ENCODE results near the gene UGGT1.

The UGGT1 gene, protein sequence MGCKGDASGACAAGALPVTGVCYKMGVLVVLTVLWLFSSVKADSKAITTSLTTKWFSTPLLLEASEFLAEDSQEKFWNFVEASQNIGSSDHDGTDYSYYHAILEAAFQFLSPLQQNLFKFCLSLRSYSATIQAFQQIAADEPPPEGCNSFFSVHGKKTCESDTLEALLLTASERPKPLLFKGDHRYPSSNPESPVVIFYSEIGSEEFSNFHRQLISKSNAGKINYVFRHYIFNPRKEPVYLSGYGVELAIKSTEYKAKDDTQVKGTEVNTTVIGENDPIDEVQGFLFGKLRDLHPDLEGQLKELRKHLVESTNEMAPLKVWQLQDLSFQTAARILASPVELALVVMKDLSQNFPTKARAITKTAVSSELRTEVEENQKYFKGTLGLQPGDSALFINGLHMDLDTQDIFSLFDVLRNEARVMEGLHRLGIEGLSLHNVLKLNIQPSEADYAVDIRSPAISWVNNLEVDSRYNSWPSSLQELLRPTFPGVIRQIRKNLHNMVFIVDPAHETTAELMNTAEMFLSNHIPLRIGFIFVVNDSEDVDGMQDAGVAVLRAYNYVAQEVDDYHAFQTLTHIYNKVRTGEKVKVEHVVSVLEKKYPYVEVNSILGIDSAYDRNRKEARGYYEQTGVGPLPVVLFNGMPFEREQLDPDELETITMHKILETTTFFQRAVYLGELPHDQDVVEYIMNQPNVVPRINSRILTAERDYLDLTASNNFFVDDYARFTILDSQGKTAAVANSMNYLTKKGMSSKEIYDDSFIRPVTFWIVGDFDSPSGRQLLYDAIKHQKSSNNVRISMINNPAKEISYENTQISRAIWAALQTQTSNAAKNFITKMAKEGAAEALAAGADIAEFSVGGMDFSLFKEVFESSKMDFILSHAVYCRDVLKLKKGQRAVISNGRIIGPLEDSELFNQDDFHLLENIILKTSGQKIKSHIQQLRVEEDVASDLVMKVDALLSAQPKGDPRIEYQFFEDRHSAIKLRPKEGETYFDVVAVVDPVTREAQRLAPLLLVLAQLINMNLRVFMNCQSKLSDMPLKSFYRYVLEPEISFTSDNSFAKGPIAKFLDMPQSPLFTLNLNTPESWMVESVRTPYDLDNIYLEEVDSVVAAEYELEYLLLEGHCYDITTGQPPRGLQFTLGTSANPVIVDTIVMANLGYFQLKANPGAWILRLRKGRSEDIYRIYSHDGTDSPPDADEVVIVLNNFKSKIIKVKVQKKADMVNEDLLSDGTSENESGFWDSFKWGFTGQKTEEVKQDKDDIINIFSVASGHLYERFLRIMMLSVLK (N-terminal part only)

GRCh38 chr2:128090945-128091725 lies at the start of gene UGGT1:
Gene UGGT1 (plus strand): TSS chr2:128091200. CDS start chr2:128091358, 158 bp downstream.
- peak; percentile 93 for DNase-seq

GRCh38 chr2:128041561-128041960 lies 49.4 kb upstream of the UGGT1 start:
- DNase-seq: no peak

- no peak for DNase-seq
These were observed 48.0 kb upstream of the UGGT1 start for GRCh38 chr2:128043041-128043440.

- no peak for DNase-seq
These were observed 37.7 kb upstream of the UGGT1 start for GRCh38 chr2:128053331-128053730.

DNA sequence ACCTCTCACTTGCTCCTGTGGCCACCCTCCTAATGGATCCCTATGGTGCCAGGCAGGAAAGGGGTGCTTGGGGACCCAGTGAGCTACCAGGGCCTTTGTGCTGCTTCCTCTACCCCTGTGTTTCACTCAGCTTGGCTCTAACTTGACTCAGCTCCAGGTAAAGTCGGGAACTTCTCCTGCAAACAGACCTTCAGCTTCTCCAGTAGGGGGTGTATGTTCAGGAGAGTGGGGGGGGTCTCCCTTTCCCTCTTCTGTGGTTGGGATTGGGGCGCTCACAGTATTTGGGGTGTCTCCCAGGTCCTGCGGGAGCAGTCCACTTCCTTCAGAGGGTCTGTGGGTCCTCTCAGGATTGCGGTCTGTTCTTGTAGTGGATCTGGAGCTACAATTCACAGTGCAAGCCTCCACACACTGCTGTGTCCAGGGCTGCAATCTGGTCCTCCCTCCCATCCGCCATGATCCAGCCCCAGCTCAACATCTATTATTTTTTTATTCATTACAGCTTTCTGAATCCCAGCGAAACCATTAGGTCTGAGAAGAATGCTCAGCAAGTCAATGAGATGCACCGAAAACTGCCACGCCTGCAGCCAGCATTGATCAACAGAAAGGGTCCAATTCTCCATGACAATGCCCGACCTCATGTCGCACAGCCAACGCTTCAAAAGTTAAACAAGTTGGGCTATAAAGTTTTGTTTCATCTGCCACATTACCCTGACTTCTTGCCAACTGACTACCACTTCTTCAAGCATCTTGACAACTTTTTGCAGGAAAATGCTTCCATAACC lies 36.7 kb upstream of the UGGT1 start:
- DNase-seq: no peak

DNA sequence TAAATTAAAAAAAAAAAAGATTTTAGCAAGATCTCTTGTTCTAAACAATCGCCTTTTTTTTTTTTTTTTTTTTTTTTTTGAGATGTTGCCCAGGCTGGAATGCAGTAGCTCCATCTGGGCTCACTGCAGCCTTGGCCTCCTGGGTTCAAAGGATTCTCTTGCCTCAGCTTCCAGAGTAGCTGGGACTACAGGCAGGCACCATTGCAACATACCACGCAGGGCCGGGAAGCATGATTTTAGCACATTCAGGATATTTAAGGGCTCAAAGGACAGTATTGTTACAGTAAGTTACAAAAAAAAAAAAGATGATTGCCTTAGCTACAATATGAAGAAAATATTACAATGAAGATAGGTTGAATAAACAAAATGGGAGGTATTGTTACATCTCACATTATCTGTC lies 33.7 kb upstream of the UGGT1 start:
- DNase-seq: no peak

DNA sequence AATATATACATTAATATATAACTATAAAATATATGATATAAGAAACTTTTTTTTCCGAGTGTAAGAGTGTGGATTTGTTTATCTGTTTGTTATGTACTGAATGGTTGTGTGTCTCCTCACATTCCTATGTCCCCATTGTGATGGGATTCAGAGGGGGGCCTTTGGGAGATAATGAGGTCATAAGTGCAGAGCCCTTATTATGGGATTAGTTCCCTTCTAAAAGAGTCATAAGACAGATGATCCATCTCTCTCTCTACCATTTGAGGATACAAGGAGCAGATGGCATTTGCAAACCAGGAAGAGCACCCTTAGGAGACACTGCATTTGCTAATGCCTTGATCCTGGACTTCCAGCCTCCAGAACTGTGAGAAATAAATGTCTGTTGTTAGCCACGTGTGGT lies 32.9 kb upstream of the UGGT1 start:
- DNase-seq: no peak

DNA sequence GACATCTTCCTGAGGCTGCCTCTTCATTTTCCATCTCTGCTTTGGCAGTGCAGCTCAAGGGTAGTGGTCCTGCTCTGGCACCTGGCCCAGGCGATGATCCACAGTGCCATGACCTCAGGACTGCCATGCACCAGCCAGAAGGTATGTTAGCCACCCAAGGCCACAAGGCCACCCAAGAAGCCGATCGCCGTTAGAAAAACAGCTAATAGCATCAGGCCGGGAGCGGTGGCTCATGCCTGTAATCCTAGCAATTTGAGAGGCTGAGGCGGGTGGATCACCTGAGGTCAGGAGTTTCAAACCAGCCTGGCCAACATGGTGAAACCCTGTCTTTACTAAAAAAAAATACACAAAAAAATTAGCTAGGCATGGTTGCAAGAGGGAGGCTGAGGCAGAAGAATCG lies 28.4 kb upstream of the UGGT1 start:
- DNase-seq: no peak

DNA sequence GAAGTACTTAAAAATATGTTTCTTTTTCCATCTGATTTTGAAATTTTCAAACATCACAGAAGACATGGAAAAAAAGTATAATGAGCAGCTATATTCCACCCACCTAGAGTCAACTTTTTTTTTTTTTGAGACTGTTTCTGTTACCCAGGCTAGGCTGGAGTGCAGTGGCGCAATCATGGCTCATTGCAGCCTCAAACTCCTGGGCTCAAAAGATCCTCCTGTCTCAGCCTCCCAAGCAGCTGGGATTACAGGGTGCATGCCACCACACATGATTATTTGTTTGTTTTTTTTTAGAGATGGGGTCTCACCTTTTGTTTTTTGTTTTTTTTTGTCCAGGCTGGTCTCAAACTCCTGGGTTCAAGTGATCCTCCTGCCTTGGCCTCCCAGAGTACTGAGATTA lies 26.6 kb upstream of the UGGT1 start:
- no peak for DNase-seq

GRCh38 chr2:128069769-128070168 lies 21.2 kb upstream of the UGGT1 start:
- no peak for DNase-seq

DNA sequence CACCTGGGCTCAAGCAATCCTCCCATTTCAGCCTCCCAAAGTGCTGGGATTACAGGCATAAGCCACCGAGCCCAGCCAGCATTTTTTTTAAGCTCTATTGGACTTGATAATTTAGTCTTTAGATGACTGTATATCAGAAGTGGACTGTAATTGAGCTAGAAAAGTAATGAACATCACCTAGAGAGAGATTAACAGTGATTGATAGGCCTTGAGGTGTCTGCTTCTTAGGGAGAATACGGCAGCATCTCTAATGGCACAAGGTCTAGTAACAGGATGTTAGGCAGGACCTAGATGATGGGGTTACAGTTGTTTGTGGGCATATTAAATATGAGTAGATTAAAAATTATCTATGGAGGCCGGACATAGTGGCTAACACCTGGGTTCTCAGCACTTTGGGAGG lies 17.7 kb upstream of the UGGT1 start:
- no peak for DNase-seq

DNA sequence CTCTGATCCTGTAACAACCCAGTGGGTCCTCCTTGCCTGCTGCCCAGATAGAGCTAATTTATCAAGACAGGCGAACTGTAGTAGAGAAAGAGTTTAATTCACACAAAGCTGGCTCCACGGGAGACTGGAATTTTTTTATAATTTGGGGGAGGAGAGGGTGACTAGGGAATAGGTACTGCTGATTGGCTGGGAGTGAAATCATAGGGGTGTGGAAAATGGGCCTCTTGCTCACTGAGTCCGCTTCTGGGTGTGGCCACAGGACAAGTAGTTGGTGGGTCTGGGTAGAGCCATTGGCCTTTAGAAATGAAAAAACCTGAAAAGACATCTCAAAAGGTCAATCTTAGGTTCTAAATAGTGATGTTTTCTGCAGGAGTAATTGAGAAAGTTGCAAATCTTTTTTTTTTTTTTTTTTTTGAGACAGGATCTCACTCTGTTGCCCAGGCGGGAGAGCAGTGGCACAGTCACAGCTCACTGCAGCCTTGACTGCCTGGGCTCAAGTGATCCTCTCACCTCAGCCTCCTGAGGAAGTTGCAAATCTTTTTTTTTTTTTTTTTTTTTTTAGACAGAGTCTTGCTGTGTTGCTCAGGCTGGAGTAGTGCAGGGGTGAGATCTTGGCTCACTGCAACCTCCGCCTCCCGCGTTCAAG lies 14.4 kb upstream of the UGGT1 start:
- DNase-seq: no peak

DNA sequence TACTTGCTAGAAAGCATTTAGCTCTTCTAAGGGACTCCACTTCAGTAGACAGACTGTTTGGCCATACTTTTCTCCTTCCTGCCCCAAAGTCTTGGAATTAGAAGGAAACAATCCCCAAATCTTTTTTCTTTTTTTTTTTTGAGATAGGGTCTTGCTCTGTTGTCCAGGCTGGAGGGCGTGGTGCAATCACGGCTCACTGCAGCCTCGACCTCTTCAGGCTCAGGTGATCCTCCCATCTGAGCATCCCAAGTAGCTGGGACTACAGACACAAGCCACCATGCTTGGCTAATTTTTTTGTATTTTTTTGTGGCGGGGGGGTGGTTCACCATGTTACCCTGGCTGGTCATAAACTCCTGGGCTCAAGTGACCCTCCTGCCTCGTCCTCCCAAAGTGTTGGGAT lies 6.2 kb upstream of the UGGT1 start:
- no peak for DNase-seq

GRCh38 chr2:128086244-128086643 lies 4.8 kb upstream of the UGGT1 start:
- DNase-seq: no peak

DNA sequence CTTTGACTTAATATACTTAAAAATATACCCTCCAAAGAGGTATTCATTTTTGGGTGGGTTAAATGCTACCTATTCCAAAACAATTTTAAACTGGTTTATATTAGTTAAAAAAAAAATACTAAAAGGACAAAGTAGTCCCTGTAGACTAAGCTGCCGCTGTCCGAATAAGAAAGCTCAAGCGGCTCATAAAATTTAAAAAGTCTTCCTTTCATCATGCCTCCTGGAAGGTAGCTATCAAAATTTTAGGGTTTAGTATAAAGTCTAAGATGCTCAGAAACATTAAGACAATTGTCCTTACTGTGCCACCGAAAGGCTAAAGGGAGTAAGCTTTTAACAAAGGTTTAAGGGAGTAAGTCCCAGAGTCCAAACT lies 440 bp upstream of the UGGT1 start:
- no peak for DNase-seq

DNA sequence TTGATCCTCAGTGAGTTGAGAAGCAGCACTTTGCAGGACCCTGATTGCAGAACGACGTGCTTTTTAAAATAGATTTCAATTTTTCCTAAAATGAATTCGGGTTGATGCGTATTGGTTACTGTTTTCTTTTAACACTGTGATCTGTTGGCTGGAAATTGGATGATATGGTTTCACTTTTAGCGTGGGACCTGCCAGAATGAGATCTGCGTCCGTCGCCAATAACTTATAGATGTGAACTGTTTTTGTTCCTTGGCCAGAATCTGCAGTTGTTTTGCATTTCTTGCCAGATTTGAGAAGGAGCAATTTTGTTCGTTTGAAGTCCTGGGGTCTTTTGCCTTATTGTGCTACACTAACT lies 703 bp downstream of the UGGT1 start:
- DNase-seq: peak; percentile 6

- no peak for DNase-seq
These were observed 1.7 kb downstream of the UGGT1 start for GRCh38 chr2:128092656-128093055.

GRCh38 chr2:128093762-128094161 lies 2.8 kb downstream of the UGGT1 start:
- DNase-seq: no peak

DNA sequence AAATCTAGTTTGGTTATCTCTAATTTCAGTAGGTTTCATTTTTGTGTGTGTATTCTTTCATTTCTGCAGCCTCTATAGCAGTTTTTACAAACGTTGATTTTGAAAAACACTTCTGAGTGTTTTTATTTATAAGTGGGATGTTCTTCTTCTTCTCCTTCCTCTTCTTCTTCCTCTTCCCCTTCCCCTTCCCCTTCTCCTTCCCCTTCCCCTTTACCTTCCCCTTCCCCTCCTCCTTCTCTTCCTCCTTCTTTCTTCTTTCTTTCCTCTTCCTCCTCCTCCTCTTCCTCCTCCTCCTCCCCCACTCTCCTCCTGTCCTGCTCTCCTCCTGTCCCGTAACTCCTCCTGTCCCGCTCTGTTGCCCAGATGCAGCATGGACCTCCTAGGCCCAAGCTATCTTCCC lies 4.2 kb downstream of the UGGT1 start:
- DNase-seq: no peak

- no peak for DNase-seq
These were observed 12.4 kb downstream of the UGGT1 start for GRCh38 chr2:128103407-128103806.

DNA sequence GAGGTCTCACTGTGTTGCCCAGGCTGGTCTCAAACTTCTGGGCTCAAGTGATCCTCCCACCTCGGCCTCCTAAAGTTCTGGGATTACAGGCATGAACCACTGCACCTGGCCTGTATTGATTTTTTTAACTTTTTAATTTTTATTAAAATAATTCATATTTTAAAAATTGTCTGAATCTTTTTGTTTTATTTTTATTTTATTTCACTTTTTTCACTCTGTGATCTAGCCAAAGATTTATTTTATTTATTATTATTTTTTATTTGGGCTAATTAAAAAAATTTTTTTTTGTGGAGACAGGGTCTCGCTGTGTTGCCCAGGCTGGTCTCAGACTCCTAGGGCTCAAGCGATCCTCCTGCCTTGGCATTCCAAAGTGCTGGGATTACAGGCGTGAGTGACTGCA lies 14.1 kb downstream of the UGGT1 start:
- DNase-seq: no peak

Data from CD4-positive, alpha-beta T cell treated with Interleukin-6 for 4 hours (primary cell).